HG02798 (cell line): ENCODE data around the gene ECE1.
A peak's percentile ranks its signal among the peaks of the same experiment; 100 is the strongest.

ENCODE experiments used
- ATAC-seq: cut with Tn5 transposase; IDR thresholded peaks from one replicate; pipeline ENCODE4 v1.9.1; 2021; ENCODE audit warnings: mild to moderate bottlenecking; ENCODE audit not compliant: unreplicated experiment, poor library complexity

Gene ECE1

GRCh38 chr1:21271550-21271949, 18.7 kb downstream of the ECE1 start:
- no peak for ATAC-seq

GRCh38 chr1:21270086-21270689, 20.1 kb downstream of the ECE1 start:
- ATAC-seq: peak; percentile 45

GRCh38 chr1:21269461-21270085, 20.7 kb downstream of the ECE1 start:
- ATAC-seq: no peak

DNA sequence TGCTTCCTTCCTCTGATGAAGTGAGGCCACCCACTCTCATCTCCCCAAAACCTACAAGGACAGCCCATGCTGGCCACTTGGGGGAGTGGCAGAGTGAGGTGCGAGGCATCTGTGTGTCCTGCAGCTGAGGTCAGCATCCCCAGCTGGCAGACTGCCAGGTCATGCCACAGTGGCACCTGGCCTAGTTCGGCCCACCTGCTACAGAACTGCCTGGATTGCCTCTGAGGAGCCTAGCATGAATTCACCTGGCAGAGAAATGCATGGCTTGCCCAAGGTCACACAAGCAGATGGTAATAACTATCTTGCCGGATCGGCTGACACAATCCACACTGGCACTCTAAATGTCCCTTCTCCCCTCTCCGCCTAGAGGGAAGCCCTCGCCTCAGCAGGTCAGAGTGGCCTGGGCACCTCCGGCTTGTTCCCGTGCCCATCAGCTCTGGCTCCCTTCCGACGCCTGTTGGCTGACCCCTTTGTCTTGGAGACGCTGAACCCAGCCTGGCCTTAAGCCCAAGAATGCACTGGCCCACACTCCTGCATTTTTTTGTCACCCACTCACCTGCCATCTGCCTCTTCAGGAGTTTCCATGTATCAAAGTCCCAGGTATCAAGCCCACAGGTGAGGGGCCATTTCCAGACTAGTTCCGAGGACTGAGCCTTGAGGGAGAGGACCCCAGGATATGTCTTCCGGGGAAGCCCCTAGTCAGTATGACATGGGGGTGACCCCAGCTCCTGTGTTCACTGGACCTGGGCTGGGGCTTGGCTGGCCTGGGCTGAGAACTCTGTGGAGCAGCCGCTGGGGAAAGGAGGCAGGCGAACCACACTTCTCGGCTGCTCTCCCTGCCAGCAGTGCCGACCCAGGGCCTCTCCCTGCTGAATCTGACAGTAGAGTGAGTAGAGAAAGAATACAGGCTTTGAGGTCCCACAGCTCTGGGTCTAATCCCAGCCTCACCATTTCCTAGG, 21.7 kb downstream of the ECE1 start:
- ATAC-seq: no peak

GRCh38 chr1:21267191-21268077, 22.8 kb downstream of the ECE1 start:
- no peak for ATAC-seq

- no peak for ATAC-seq
Measured at GRCh38 chr1:21266119-21266774, 24.0 kb downstream of the ECE1 start.

DNA sequence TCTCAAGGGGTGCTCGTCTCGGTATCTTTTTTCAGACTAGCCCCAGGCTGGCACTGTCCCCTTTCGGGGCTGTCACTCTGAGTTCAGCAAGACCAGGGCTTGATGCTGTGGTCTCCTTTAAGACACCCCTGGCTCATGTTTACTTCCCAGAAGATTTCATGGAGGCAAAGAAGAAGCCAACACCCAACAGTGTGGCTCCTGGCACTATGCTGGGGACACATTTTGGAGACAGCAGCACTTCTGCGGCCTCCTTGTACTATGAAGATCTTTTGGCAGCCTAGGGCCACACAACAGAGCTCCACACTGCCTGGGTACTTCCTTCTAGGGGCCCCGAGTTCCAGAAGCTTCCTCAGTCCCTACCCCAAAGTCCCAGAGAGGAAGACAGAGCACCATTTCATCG, 24.6 kb downstream of the ECE1 start:
- ATAC-seq: no peak

DNA sequence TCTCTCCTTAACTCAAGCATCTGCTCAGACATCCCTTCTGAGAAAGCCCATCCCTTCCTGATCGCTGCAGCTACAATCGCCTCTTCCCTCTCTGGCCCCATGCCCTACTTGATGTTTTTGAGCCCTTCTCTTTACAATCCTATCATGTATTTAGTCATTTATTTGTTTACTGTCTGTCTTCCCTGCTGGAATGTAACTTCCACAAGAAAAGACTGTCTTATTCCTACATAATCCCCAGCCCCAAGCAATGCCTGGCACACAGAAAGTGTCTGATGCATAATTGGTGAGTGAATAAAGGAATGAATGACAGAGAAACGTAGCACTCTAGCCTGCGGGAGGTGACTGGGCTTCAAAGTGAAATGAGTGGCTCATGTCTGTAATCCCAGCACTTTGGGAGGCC, 25.4 kb downstream of the ECE1 start:
- no peak for ATAC-seq

DNA sequence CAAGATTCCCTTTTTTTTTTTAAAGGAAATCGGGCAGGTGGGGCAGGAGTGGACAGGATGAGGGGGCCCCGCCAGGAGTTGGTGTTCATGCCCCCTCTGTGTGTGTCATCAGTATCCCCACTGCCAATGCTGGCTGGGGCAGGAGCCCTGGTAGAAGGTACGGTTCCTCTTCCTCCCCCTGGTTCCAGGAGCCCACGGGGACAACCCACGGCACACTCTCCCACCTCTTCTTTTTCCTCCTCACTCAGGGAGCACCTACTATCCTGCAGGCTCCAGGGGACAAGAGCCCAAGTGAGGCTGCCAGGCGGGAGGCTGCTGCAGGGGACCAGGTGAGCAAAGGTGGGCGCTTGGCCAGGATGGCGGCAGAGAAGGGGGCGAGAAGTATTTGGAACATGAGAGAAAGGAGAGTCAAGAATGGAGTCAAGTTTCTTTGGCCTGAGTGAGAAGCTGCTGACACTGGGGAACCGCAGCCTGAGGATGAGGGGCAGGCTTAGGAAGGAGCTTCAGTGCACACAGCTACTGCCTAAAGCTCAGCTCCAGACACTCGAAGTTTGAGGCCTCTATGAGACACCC, 26.5 kb downstream of the ECE1 start:
- ATAC-seq: no peak

DNA sequence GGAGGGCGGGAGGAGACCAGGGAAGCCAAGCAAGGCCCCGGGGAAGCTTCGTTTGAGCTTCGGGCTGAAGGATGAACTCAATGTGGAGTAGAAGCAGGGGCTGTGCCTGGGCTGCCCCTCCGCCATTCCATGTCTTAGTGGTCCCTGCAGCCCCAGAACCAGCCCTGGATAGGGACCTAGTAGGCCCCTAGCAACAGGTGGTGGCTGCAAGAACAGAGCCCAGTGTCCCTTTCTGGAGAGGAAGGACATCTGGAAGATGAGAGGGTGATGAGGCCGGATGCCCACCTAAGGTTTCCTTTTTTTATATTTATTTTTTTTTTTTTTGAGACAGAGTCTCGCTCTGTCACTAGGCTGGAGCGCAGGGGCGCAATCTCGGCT, 27.2 kb downstream of the ECE1 start:
- no peak for ATAC-seq

DNA sequence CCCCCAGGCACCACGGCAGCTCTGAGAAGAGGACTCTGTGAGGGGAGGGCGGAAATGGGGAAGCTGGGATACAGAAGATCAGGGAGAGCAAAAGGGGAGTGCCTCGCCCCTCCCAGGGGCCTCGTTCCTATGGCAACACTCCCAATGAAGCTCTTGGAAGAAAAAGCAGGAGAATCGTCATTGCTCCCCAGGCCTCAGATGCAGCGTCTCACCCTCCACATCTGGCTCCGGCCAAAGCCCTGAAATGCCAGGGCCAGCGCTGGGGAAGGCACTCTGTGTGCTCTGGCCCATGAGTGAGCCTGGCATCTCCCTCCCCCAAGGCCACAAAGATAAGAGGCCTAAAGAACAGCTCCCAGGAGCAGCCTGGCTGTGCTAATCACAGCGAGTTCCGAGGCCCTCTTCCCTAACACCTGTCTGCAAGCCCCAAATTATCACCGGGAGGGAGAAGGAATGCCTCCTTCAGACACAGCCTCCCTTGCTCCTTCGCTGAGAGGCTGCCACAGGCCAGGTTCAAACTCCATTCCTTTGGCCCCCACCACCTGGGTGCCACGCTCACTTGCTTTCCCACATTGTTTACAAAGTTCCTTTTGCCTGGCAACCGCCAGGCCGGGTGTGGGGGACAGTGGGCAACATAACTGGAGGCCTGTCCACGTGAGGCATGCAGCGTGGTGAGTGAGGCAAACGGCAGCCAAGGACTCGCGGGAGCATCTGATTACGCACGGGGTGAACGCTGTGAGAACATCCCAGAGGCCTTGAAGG, 27.8 kb downstream of the ECE1 start:
- ATAC-seq: no peak

DNA sequence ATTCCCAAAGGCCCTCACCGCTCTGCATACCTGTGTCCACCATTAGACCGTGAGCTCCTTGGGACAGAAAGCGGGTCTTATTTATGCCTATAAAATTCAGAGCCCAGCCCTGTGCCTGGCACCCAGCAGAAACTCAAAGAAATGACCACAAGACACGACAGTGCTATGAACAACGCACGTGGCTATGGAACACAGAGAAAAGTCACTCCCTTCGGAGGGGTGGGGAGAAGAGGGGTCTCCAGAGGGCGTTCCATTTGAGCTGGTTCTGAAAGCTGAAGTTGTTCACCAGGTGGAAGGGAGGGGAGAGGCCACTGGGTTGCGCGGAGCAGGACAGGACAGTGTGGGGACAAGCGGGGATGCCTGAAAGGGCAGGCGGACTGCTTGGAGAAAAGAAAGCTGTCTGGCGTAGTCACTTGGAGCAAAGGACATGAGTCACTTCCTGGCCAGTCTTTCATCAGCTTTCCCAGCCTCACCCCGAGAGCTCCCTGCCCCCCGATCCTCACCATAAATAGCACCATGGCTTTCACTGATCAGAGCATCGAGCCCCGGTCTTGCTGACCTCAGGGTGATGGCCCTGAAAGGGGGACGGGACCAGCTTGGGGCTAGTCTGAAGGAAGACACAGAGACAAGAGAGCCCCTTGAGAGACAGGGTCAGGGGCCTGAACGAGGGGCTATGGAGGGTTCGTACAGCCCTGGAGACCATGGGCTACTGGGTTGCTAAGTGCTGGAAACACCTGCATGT, 28.5 kb downstream of the ECE1 start:
- no peak for ATAC-seq

DNA sequence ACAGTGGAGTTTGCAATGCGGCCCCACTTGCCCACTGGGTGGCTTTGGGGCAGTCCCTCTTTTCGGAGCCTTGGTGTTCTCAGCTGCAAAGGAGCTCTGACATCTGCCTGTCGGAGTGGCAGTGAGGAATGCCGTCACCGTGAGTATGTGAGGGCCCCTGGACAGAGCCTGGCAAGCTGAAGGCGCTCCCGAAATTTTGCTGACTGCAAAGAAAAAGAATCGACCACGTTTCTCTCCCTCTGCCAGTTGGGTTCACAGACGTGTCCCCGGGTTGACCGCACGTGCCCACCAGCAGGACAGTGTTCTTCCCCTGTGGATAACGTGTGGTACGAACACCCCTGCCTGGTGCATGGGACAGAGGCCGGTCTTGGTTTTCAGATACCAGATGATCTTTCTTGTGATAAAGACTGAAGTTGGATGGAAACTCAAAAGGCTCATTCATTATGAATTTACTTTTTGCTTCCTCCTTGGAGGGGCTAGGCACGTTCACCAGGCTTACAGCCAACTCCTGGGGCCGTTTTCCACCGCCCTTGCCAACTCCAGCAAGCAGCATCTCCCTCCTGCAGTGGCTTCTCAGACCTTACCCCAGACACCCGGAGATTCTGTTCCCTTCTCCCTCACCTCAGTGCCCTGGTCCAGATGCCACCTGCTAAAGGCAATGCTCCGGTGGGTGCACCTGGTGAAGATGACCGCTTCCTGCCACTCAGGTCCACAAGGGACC, 29.7 kb downstream of the ECE1 start:
- ATAC-seq: no peak

DNA sequence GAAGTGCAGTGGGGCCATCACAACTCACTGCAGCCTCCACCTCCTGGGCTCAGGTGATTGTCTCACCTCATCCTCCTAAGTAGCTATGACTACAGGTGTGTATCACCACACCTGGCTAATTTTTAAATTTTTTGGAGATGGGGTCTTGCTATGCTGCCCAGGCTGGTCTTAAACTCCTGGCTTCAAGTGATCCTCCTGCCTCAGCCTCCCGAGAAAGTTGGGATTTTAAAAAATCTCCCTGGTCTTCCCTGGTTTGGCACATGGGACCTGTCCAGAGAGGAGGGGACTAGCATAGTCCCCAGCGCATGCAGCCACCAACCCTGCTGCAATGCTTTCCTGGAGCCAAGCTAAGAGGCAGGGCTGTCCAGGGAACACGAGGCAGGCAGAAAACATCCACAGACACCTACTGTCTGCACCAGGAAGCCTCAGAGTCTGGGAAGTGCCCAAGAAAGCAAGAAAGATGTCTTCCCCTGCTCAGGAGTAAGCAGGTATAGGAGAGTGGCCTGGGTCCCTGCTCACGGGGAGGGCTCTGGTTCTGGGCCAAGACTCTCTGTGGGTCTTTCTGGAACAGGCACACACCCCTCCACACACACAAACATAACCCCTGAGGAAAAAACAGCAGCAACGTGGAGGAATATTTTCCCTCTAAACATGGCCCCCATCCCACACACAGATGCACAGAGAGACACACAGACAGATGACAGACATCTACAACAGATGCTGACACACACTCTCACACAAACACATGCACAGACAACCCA, 30.8 kb downstream of the ECE1 start:
- no peak for ATAC-seq

DNA sequence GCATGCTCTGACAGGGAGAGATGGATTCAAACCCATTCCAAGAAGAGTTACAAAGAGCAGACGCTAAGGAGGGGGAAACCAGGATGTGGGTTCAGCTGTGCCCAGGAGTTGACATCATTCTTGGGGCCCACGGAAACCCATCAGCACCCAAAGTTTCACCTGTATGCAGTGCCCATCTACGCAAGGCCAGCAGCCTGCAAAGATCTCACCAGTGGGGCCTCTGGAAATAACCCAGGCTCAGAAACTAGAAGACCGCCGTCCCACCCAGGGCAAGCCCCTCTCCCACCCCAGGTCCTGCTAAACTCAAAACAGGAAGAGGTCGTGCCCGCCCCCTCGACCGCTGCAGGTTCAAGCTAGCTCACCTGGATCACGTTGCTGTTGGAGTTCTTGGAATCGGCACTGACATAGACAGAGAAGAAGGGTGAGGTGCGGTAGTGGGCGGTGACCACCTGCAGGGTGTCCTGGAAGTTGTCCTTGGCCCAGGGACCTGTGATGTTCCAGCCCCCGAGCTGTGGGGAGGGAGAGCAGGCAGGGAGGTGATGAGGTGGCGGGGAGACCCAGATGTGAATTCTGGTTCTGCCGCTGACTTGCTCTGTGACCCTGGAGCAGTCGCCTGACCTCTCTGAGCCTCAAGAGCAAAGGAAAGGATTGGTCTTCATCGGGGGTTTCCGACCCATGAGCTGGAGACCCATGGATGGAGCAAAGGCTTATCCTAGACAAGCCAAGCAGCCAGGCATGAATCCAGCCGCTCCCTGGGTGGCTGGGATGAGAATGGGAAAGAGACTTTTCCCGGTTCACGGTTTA, 31.7 kb downstream of the ECE1 start:
- ATAC-seq: no peak
